Stimulated activated CD8-positive, alpha-beta memory T cell treated with anti-CD3 and anti-CD28 coated beads, Interleukin-15, amount 100 ng/mL, for 4 hours (primary cell): ENCODE results near the gene ZNF460.

Experiments
- DNase-seq, 2 donors: peaks; one replicate each; pipeline ENCODE4 v3.0.0-alpha.2; 2020; ENCODE audit warnings: low read depth in 2 of 2

The ZNF460 gene

GRCh38 chr19:57342582-57342981 is 62.3 kb downstream of the ZNF460 start:
- DNase-seq, result no peak
